ENCODE data around the gene KCNQ1.

KCNQ1 gene

GRCh38 chr11:2584812-2585565 lies 140.2 kb downstream of the KCNQ1 start:
- Histone ChIP-seq H3K4me1 (ENCODE audit: control insufficient read depth, insufficient read depth, low read length, poor library complexity, severe bottlenecking) (peaks cover 5% of the 10 kb centered on the region), H3K4me3 (ENCODE audit: extremely low read depth, insufficient read depth, low read length, poor library complexity, severe bottlenecking) (no peak overlapping the region), H3K27ac (ENCODE audit: low read depth, low read length, severe bottlenecking) (no peak overlapping the region), H3K9me3 (ENCODE audit: control insufficient read depth, low read length) (no peaks in the 10 kb centered on the region), H3K36me3 (ENCODE audit: control insufficient read depth, insufficient read depth, low read length) (no peaks in the 10 kb centered on the region)
- WGBS, 2 experiments (ENCODE audit: insufficient coverage in 2 of 2), result 94 to 95% methylated on average over 16 to 18 of the region's 18 CpGs

- no peak overlapping the region for H3K4me3 ChIP-seq (ENCODE audit: extremely low read depth, insufficient read depth, low read length, poor library complexity, severe bottlenecking)
- H3K27ac ChIP-seq (ENCODE audit: low read depth, low read length, severe bottlenecking), result no peak overlapping the region
- H3K4me1 ChIP-seq (ENCODE audit: control insufficient read depth, insufficient read depth, low read length, poor library complexity, severe bottlenecking), result peaks cover 5% of the 10 kb centered on the region
- WGBS, 2 experiments (ENCODE audit: insufficient coverage in 2 of 2), result 97 to 100% methylated on average over 4 to 5 of the region's 6 CpGs
- H3K36me3 ChIP-seq (ENCODE audit: control insufficient read depth, insufficient read depth, low read length), result no peaks in the 10 kb centered on the region
- no peaks in the 10 kb centered on the region for H3K9me3 ChIP-seq (ENCODE audit: control insufficient read depth, low read length)
Measured at GRCh38 chr11:2585566-2586086, 140.8 kb downstream of the KCNQ1 start.

- Histone ChIP-seq H3K4me1 (ENCODE audit: control insufficient read depth, insufficient read depth, low read length, poor library complexity, severe bottlenecking) (peaks cover 5% of the 10 kb centered on the region), H3K4me3 (ENCODE audit: extremely low read depth, insufficient read depth, low read length, poor library complexity, severe bottlenecking) (no peak overlapping the region), H3K36me3 (ENCODE audit: control insufficient read depth, insufficient read depth, low read length) (no peaks in the 10 kb centered on the region), H3K9me3 (ENCODE audit: control insufficient read depth, low read length) (no peaks in the 10 kb centered on the region), H3K27ac (ENCODE audit: low read depth, low read length, severe bottlenecking) (no peak overlapping the region)
- 87 to 88% methylated on average over 16 to 18 of the region's 18 CpGs for WGBS, 2 experiments (ENCODE audit: insufficient coverage in 2 of 2)
Measured at GRCh38 chr11:2586087-2586792, 141.4 kb downstream of the KCNQ1 start.

- no peak overlapping the region for H3K27ac ChIP-seq (ENCODE audit: low read depth, low read length, severe bottlenecking)
- WGBS, 2 experiments (ENCODE audit: insufficient coverage in 2 of 2), result 43 to 94% methylated on average over 1 to 5 of the region's 5 CpGs
- no peaks in the 10 kb centered on the region for H3K9me3 ChIP-seq (ENCODE audit: control insufficient read depth, low read length)
Measured at GRCh38 chr11:2586793-2587131, 142.0 kb downstream of the KCNQ1 start.

GRCh38 chr11:2587132-2587930 lies 142.5 kb downstream of the KCNQ1 start:
- WGBS, 2 experiments (ENCODE audit: insufficient coverage in 2 of 2), result 92 to 95% methylated on average over 15 to 18 of the region's 20 CpGs
- Histone ChIP-seq H3K4me3 (ENCODE audit: extremely low read depth, insufficient read depth, low read length, poor library complexity, severe bottlenecking) (no peak overlapping the region), H3K4me1 (ENCODE audit: control insufficient read depth, insufficient read depth, low read length, poor library complexity, severe bottlenecking) (peaks cover 4% of the 10 kb centered on the region), H3K9me3 (ENCODE audit: control insufficient read depth, low read length) (no peaks in the 10 kb centered on the region), H3K27ac (ENCODE audit: low read depth, low read length, severe bottlenecking) (no peak overlapping the region), H3K36me3 (ENCODE audit: control insufficient read depth, insufficient read depth, low read length) (no peaks in the 10 kb centered on the region)

More at GRCh38 chr11:2586793-2587131, 142.0 kb downstream of the KCNQ1 start:
- Histone ChIP-seq H3K4me3 (ENCODE audit: extremely low read depth, insufficient read depth, low read length, poor library complexity, severe bottlenecking) (no peak overlapping the region), H3K4me1 (ENCODE audit: control insufficient read depth, insufficient read depth, low read length, poor library complexity, severe bottlenecking) (peaks cover 5% of the 10 kb centered on the region), H3K36me3 (ENCODE audit: control insufficient read depth, insufficient read depth, low read length) (no peaks in the 10 kb centered on the region)

- no peak overlapping the region for H3K27ac ChIP-seq (ENCODE audit: low read depth, low read length, severe bottlenecking)
- H3K9me3 ChIP-seq (ENCODE audit: control insufficient read depth, low read length), result no peaks in the 10 kb centered on the region
- H3K4me3 ChIP-seq (ENCODE audit: extremely low read depth, insufficient read depth, low read length, poor library complexity, severe bottlenecking), result no peak overlapping the region
- 90 to 92% methylated on average over 19 to 23 of the region's 25 CpGs for WGBS, 2 experiments (ENCODE audit: insufficient coverage in 2 of 2)
- H3K4me1 ChIP-seq (ENCODE audit: control insufficient read depth, insufficient read depth, low read length, poor library complexity, severe bottlenecking), result no peaks in the 10 kb centered on the region
- H3K36me3 ChIP-seq (ENCODE audit: control insufficient read depth, insufficient read depth, low read length), result no peaks in the 10 kb centered on the region
Measured at GRCh38 chr11:2587976-2588748, 143.4 kb downstream of the KCNQ1 start.

GRCh38 chr11:2588809-2589537 lies 144.2 kb downstream of the KCNQ1 start:
- Histone ChIP-seq H3K4me3 (ENCODE audit: extremely low read depth, insufficient read depth, low read length, poor library complexity, severe bottlenecking) (no peak overlapping the region), H3K36me3 (ENCODE audit: control insufficient read depth, insufficient read depth, low read length) (no peaks in the 10 kb centered on the region), H3K27ac (ENCODE audit: low read depth, low read length, severe bottlenecking) (no peak overlapping the region), H3K9me3 (ENCODE audit: control insufficient read depth, low read length) (no peaks in the 10 kb centered on the region), H3K4me1 (ENCODE audit: control insufficient read depth, insufficient read depth, low read length, poor library complexity, severe bottlenecking) (no peaks in the 10 kb centered on the region)
- WGBS, 2 experiments (ENCODE audit: insufficient coverage in 2 of 2), result 91 to 94% methylated on average over 18 to 25 of the region's 29 CpGs

GRCh38 chr11:2589538-2589934 lies 144.7 kb downstream of the KCNQ1 start:
- WGBS, 2 experiments (ENCODE audit: insufficient coverage in 2 of 2), result 91 to 92% methylated on average over 11 to 12 of the region's 12 CpGs
- Histone ChIP-seq H3K4me3 (ENCODE audit: extremely low read depth, insufficient read depth, low read length, poor library complexity, severe bottlenecking) (no peak overlapping the region), H3K36me3 (ENCODE audit: control insufficient read depth, insufficient read depth, low read length) (no peaks in the 10 kb centered on the region), H3K4me1 (ENCODE audit: control insufficient read depth, insufficient read depth, low read length, poor library complexity, severe bottlenecking) (no peaks in the 10 kb centered on the region), H3K27ac (ENCODE audit: low read depth, low read length, severe bottlenecking) (no peak overlapping the region), H3K9me3 (ENCODE audit: control insufficient read depth, low read length) (no peaks in the 10 kb centered on the region)

- H3K36me3 ChIP-seq (ENCODE audit: control insufficient read depth, insufficient read depth, low read length), result no peaks in the 10 kb centered on the region
- H3K27ac ChIP-seq (ENCODE audit: low read depth, low read length, severe bottlenecking), result no peak overlapping the region
- H3K4me1 ChIP-seq (ENCODE audit: control insufficient read depth, insufficient read depth, low read length, poor library complexity, severe bottlenecking), result no peaks in the 10 kb centered on the region
- H3K4me3 ChIP-seq (ENCODE audit: extremely low read depth, insufficient read depth, low read length, poor library complexity, severe bottlenecking), result no peak overlapping the region
- no peaks in the 10 kb centered on the region for H3K9me3 ChIP-seq (ENCODE audit: control insufficient read depth, low read length)
- 89 to 97% methylated on average over 12 to 13 of the region's 13 CpGs for WGBS, 2 experiments (ENCODE audit: insufficient coverage in 2 of 2)
Measured at GRCh38 chr11:2590131-2590964, 145.5 kb downstream of the KCNQ1 start.

Data from mesodermal cell (in vitro differentiated cells).